Erythroblast (primary cell): ENCODE data around the gene HSPA14.

Experiments used
- GATA1 ChIP-seq: IDR thresholded peaks from 2 replicates; pipeline ENCODE4 v1.6.1; 2011; ENCODE audit warnings: low read depth, mild to moderate bottlenecking, control low read depth, low read length, moderate library complexity
- POLR2A ChIP-seq: IDR thresholded peaks from 2 replicates; pipeline ENCODE4 v1.6.1; 2011; ENCODE audit warnings: mild to moderate bottlenecking, low read length

DNA sequence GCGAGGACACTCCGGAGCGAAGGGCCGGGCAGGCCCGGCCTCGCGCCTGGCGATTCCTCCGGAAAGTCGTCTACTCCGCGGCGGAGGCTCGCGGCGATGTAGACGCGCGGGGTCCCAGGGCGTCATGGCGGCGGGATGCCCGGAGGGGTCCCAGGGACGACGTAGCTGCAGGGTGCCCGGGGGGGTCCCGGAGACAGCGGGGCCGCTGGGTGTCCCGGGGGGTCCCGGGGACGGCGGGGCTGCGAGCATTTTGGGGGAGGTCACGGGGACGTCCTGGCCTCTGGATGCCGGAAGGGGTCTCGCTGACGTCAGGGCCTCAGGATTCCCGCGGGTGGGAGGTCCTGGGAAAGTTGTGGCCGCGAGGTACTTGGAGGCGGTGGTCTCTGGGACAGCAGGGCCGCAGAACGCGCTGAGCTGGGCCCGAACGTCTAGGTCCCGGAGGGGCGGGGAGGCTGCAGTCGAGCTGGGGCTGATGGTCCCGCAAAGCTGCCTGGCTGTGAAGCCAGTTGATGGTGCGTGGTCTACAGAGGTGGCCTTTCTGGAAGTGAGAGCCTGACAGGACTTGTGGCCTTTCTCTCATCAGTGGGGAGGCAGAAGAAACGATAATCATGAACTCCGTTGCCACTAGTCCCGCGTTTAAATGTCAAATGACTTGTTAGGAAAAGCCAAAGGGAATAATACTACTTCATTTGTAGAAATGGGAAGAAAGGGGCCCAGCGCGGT lies 637 bp downstream of the HSPA14 start:
- TF ChIP-seq POLR2A (no peak), GATA1 (no peak)
